Upper lobe of right lung (tissue), 1 donor: ENCODE results near the gene CAMTA1. TPM values are rescaled to one million over a fixed set of nuclear protein-coding genes. Genes with fewer than 3 reads are reported as not detected.

ENCODE experiments used
- ATAC-seq: fragments of 200-7000 bp; cut with Tn5 transposase; one replicate; pipeline ENCODE4 v1.9.1; 2020; ENCODE audit warnings: mild to moderate bottlenecking, moderate library complexity
- DNase-seq: peaks from one replicate; pipeline ENCODE4 v3.0.0-alpha.2; 2020
- H3K27ac ChIP-seq: fragments of 200-600 bp; one replicate; pipeline ENCODE4 v1.8.0; 2022
- H3K27me3 ChIP-seq: fragments of 200-600 bp; one replicate; pipeline ENCODE4 v1.8.0; 2022; ENCODE audit warnings: mild to moderate bottlenecking
- H3K36me3 ChIP-seq: fragments of 200-600 bp; one replicate; pipeline ENCODE4 v1.8.0; 2022
- H3K4me1 ChIP-seq: fragments of 200-600 bp; one replicate; pipeline ENCODE4 v1.8.0; 2022
- H3K4me3 ChIP-seq: fragments of 200-600 bp; one replicate; pipeline ENCODE4 v1.8.0; 2022; ENCODE audit warnings: mild to moderate bottlenecking
- H3K9me3 ChIP-seq: fragments of 200-600 bp; one replicate; pipeline ENCODE4 v1.8.0; 2022
- intact Hi-C: fragments of 100-400 bp; cut with DNase I; formaldehyde crosslinking; loops from one replicate; pipeline ENCODE4 v1.11.0; 2022
- total RNA-seq: library from RNA; stranded (reverse); fragmentation: NEBNext Ultra II Directional; extraction: Animal tissue kit (Norgen Biotek cat#: 25700); gene quantifications from one replicate; pipeline ENCODE4 v1.2.1, GENCODE V29; 2021
- TF ChIP-seq, protein P1 (sequence below): fragments of 200-600 bp; IDR thresholded peaks from one replicate; pipeline ENCODE4 v1.8.0; 2022; ENCODE audit warnings: antibody characterized with exemption
- donor health status: DM: no; HTN: yes; CAD: no; lungs with severe emphysema.

CAMTA1 gene
- total RNA-seq, 1 donor from 2014 or later, result 63.4 TPM

DNA sequence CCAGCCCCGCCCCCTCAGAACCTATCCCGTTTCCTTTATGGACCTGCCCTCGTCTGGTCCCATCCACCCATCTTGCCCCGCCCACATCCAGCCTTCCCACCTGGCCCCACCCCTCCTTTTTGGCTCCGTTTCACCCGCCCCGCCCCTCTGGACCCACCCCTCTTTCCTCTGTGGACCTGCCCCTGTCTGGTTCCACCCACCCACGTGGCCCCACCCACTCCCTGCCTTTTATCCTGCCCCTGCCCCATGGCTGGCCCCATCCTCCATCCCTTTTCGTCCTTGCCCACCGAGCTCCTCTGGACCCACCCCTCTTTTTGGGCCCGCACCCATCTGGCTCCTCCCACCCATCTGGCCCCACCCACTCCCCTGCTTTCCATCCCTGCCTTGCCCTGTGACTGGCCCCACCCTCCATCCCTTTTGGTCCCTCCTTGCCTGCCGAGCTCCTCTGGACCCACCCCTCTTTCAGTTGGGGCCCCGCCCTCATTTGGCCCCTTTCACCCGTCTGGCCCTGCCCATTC is 177.3 kb downstream of the CAMTA1 start:
- intact Hi-C loops, result no loop called here

DNA sequence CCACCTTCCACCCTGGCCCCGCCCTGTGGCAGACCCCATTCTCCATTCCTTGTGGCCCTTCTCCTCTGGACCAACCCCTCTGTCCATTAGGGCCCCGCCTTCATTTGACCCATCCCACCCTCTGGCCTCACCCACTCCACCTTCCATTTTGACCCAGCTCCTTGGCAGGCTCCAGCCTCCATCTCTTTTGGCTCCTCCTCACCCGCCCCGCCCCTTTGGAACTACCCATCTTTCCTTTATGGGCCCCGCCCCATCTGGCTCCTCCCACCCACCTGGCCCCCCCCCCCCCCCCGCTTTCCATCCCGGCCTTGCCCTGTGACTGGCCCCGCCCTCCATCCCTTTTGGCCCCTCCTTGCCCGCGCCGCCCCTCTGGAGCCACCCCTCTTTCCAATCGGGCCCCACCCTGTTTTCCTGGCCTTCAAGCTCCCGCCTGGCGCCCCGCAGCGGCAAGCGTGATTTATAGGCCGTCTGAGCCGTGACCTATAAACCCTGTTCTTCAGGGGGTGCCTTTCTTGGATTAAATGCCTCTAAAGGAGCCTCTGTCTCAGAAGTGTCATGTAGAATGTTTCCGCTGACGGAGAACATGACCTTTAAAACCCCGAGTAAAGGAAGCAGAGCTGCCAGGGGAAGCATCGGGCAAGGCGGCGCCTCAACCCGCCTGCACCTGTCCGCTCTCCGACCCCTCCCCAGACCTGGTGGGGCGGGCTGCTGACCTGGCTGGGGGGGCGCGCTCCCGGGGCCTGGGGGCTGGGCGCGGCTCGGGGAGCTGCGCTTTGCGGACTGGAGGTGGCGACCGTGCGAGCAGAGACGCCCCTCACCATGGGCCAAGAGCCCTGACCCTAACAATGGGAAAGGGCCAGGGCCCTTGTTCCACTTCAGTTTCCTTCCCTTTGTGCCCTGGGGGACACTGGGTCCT is 178.0 kb downstream of the CAMTA1 start:
- intact Hi-C loops, result no loop called here
- H3K27me3 ChIP-seq, result peaks cover 29% of the 10 kb centered on the region
- peak overlapping the region; percentile 16 for H3K4me3 ChIP-seq
- TF ChIP-seq, protein P1, sequence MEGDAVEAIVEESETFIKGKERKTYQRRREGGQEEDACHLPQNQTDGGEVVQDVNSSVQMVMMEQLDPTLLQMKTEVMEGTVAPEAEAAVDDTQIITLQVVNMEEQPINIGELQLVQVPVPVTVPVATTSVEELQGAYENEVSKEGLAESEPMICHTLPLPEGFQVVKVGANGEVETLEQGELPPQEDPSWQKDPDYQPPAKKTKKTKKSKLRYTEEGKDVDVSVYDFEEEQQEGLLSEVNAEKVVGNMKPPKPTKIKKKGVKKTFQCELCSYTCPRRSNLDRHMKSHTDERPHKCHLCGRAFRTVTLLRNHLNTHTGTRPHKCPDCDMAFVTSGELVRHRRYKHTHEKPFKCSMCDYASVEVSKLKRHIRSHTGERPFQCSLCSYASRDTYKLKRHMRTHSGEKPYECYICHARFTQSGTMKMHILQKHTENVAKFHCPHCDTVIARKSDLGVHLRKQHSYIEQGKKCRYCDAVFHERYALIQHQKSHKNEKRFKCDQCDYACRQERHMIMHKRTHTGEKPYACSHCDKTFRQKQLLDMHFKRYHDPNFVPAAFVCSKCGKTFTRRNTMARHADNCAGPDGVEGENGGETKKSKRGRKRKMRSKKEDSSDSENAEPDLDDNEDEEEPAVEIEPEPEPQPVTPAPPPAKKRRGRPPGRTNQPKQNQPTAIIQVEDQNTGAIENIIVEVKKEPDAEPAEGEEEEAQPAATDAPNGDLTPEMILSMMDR, result no peak
- no peak for ATAC-seq
- H3K4me1 ChIP-seq, result peaks cover 6% of the 10 kb centered on the region
- DNase-seq, result no peak
- H3K9me3 ChIP-seq, result no peaks in the 10 kb centered on the region
- H3K27ac ChIP-seq, result no peak overlapping the region
- H3K36me3 ChIP-seq, result no peaks in the 10 kb centered on the region

More for the DNA sequence above, 177.3 kb downstream of the CAMTA1 start:
- no peaks in the 10 kb centered on the region for H3K9me3 ChIP-seq
- H3K27ac ChIP-seq, result no peak overlapping the region
- peaks cover 22% of the 10 kb centered on the region for H3K27me3 ChIP-seq
- ATAC-seq (peak; percentile 13), DNase-seq (no peak)
- H3K4me1 ChIP-seq, result peaks cover 6% of the 10 kb centered on the region
- no peaks in the 10 kb centered on the region for H3K36me3 ChIP-seq
- TF ChIP-seq, protein P1, result no peak
- no peak overlapping the region for H3K4me3 ChIP-seq

DNA sequence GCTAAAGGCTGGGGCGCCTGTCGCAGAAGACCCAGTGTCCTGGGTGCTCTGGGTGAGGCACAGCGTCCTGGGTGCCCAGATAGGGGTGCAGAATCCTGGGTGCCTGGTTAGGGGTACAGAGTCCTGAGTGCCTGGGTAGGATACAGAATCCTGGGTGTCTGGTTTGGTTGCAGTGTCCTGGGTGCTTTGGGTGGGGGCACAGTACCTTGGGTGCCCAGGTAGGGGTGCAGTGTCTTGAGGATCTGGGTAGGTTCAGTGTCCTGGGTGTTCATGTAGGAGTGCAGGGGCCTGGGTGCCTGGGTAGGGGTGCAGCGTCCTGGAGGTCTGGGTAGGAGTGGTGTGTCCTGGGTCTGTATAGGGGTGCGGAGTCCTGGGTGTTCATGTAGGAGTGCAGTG is 178.7 kb downstream of the CAMTA1 start:
- H3K27ac ChIP-seq, result no peak overlapping the region
- peaks cover 6% of the 10 kb centered on the region for H3K4me1 ChIP-seq
- peaks cover 36% of the 10 kb centered on the region for H3K27me3 ChIP-seq
- TF ChIP-seq, protein P1, result no peak
- H3K36me3 ChIP-seq, result no peaks in the 10 kb centered on the region
- no peak for ATAC-seq
- H3K4me3 ChIP-seq, result no peak overlapping the region
- H3K9me3 ChIP-seq, result no peaks in the 10 kb centered on the region
- DNase-seq, result no peak
- intact Hi-C loops, result no loop called here

DNA sequence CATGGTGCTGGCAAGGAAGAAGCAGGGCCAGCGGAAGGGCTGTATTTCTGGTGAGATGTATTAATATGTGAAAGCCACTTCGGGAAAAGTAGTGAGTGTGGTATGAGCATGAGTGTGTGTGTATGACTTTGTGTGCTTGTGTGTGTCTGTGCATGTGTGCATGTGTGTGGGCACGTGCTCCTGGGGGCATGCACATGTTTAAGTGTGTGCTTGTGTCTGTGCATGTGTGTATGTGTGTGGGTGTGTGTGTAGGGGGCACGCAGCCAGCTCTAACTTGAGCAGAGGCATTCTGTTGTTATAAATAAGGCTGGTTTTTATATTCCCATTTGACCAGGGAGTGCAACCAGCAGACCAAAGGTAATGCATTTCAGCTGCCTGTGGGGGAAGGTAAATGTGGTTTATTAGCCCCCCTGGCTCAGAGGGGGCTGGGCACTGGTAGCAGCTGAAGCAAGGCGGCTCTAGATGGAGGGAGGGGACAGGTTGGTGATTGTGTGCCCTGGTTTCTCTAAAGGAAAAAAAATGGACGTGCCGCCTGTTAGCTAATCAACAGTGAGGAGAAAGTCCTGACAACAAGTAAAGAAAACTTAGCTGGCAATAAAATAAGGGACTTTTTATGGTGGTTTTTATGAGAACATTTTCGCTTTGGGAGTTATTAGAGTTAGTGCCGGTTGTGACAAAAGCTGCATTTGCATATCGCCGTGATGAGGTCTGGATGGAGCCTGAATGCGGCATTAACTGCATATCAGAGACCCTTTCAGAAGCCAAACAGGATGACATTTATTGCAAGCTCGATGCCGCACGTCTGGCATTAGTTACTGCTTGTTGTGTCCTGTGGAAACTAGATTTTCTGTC is 180.1 kb downstream of the CAMTA1 start:
- H3K4me3 ChIP-seq, result no peak overlapping the region
- DNase-seq (no peak), ATAC-seq (no peak)
- TF ChIP-seq, protein P1, result no peak
- intact Hi-C loops, result no loop called here
- peaks cover 6% of the 10 kb centered on the region for H3K4me1 ChIP-seq
- H3K27ac ChIP-seq, result no peak overlapping the region
- H3K27me3 ChIP-seq, result peaks cover 40% of the 10 kb centered on the region
- H3K36me3 ChIP-seq, result no peaks in the 10 kb centered on the region
- H3K9me3 ChIP-seq, result no peaks in the 10 kb centered on the region

DNA sequence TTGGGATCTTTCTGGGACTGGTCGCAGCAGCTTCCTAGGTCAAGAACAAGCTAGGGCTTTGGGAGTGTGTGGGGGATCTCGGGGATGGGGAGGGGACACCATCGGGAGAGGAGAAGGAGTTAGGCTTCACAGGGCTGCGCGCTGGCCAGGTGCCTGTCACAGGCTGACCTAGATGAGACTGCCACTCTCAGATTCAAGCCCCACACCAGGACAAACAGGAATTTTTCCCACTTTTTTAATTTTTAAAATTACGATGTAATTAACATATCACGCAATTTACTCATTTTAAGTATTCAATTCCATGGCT is 180.6 kb downstream of the CAMTA1 start:
- ATAC-seq (no peak), DNase-seq (no peak)
- Histone ChIP-seq H3K27ac (no peak overlapping the region), H3K4me1 (peaks cover 6% of the 10 kb centered on the region), H3K9me3 (no peaks in the 10 kb centered on the region), H3K36me3 (no peaks in the 10 kb centered on the region), H3K27me3 (peaks cover 40% of the 10 kb centered on the region), H3K4me3 (no peak overlapping the region)
- intact Hi-C loops, result no loop called here
- TF ChIP-seq, protein P1, result no peak
